Liver (tissue), 9 donors: Measurements from ENCODE around the gene CDH22. TPM values are rescaled to one million over a fixed set of nuclear protein-coding genes. Genes with fewer than 3 reads are reported as not detected.

Experiments
- DNase-seq: peaks from one replicate; pipeline ENCODE4 v3.0.0-alpha.2; 2017; ENCODE audit warnings: low spot score
- H3K27ac ChIP-seq, 2 donors: one replicate each; pipeline ENCODE4 v1.7.0; 2013; ENCODE audit warnings: inconsistent platforms in 2 of 2, low read length in 2 of 2, control low read depth in 1 of 2, low read depth in 1 of 2, mild to moderate bottlenecking in 1 of 2
- H3K27me3 ChIP-seq, 4 donors: one replicate each; pipeline versions ENCODE4 v1.6.1 to v1.7.0; 2013; ENCODE audit warnings: low read length in 3 of 4, inconsistent platforms in 1 of 4, mild to moderate bottlenecking in 1 of 4, moderate library complexity in 1 of 4; ENCODE audit not compliant: control insufficient read depth in 4 of 4, insufficient read depth in 4 of 4
- H3K36me3 ChIP-seq, 4 donors: one replicate each; pipeline versions ENCODE4 v1.6.1 to v1.7.0; 2013; ENCODE audit warnings: low read length in 3 of 4, mild to moderate bottlenecking in 3 of 4, low read depth in 1 of 4, moderate library complexity in 1 of 4; ENCODE audit not compliant: control insufficient read depth in 4 of 4, insufficient read depth in 3 of 4
- H3K4me1 ChIP-seq, 4 donors: one replicate each; pipeline versions ENCODE4 v1.6.1 to v1.7.0; 2013; ENCODE audit warnings: low read length in 3 of 4, mild to moderate bottlenecking in 3 of 4, moderate library complexity in 1 of 4; ENCODE audit not compliant: control insufficient read depth in 4 of 4, insufficient read depth in 4 of 4
- H3K4me3 ChIP-seq, 3 donors: one replicate each; pipeline versions ENCODE4 v1.6.1 to v1.7.0; 2013; ENCODE audit warnings: low read length in 3 of 3, control low read depth in 1 of 3, low read depth in 1 of 3, mild to moderate bottlenecking in 1 of 3
- H3K9ac ChIP-seq, 2 donors: one replicate each; pipeline ENCODE4 v1.7.0; 2013; ENCODE audit warnings: low read length in 2 of 2, mild to moderate bottlenecking in 2 of 2, moderate library complexity in 2 of 2, control low read depth in 1 of 2, low read depth in 1 of 2
- H3K9me3 ChIP-seq, 4 donors: one replicate each; pipeline versions ENCODE4 v1.6.1 to v1.7.0; 2013; ENCODE audit warnings: low read length in 3 of 4; ENCODE audit not compliant: control insufficient read depth in 4 of 4
- EGR1 ChIP-seq, 2 donors: IDR thresholded peaks; 2 replicates each; pipeline ENCODE4 v1.6.1; 2016 to 2018; ENCODE audit warnings: antibody characterized with exemption in 2 of 2, low read depth in 2 of 2
- FOXA1 ChIP-seq: IDR thresholded peaks from 2 replicates; pipeline ENCODE4 v1.6.1; 2016; ENCODE audit warnings: antibody characterized with exemption
- GABPA ChIP-seq, 2 donors: IDR thresholded peaks in 1 of 2; conservative IDR thresholded peaks in 1 of 2; 2 replicates each; pipeline ENCODE4 v1.6.1; 2016; ENCODE audit warnings: antibody characterized with exemption in 2 of 2, mild to moderate bottlenecking in 1 of 2, moderate library complexity in 1 of 2
- HNF4A ChIP-seq, 2 donors: conservative IDR thresholded peaks; 2 replicates each; pipeline ENCODE4 v1.6.1; 2016; ENCODE audit warnings: antibody characterized with exemption in 2 of 2, mild to moderate bottlenecking in 2 of 2
- HNF4G ChIP-seq: IDR thresholded peaks from 2 replicates; pipeline ENCODE4 v1.6.1; 2016; ENCODE audit warnings: antibody characterized with exemption
- JUND ChIP-seq, 2 donors: IDR thresholded peaks; 2 replicates each; pipeline ENCODE4 v1.6.1; 2016; ENCODE audit warnings: antibody characterized with exemption in 2 of 2
- MAX ChIP-seq: IDR thresholded peaks from 2 replicates; pipeline ENCODE4 v1.6.1; 2016; ENCODE audit warnings: antibody characterized with exemption
- NR2F2 ChIP-seq: IDR thresholded peaks from 2 replicates; pipeline ENCODE4 v1.6.1; 2016; ENCODE audit warnings: antibody characterized with exemption
- RAD21 ChIP-seq, 2 donors: IDR thresholded peaks; 2 replicates each; pipeline ENCODE4 v1.6.1; 2016; ENCODE audit warnings: antibody characterized with exemption in 2 of 2, mild to moderate bottlenecking in 2 of 2
- RXRA ChIP-seq, 2 donors: IDR thresholded peaks; 2 replicates each; pipeline ENCODE4 v1.6.1; 2017 to 2018; ENCODE audit warnings: antibody characterized with exemption in 2 of 2, mild to moderate bottlenecking in 1 of 2
- SP1 ChIP-seq: IDR thresholded peaks from 2 replicates; pipeline ENCODE4 v1.6.1; 2018; ENCODE audit warnings: antibody characterized with exemption, mild to moderate bottlenecking
- TAF1 ChIP-seq: conservative IDR thresholded peaks from 2 replicates; pipeline ENCODE4 v1.6.1; 2016; ENCODE audit warnings: antibody characterized with exemption, mild to moderate bottlenecking
- WGBS: extraction: QIAGEN DNeasy Blood & Tissue Kit; methylation state at CpG from one replicate; pipeline ENCODE4 v1.1.7; 2013; 5-methylcytosine and 5-hydroxymethylcytosine counted together
- polyA plus RNA-seq, 2 donors: library from polyadenylated mRNA; stranded (reverse) in 1 of 2; unstranded in 1 of 2; fragments of 200-250 nt in 1 of 2; fragments of >200 nt in 1 of 2; fragmentation: Nextera tagmentation in 1 of 2; extraction: Ambion mirVana in 1 of 2; gene quantifications; one replicate each; pipeline versions ENCODE4 v1.2.1 to v1.2.3, GENCODE V29; 2013 to 2015
- total RNA-seq, 2 donors: library from RNA; depleted of rRNA; stranded (reverse); fragments of >200 nt; gene quantifications; one replicate each; pipeline ENCODE4 v1.2.3, GENCODE V29; 2014
- TF ChIP-seq, protein P1 (sequence below): IDR thresholded peaks from 2 replicates; pipeline ENCODE4 v1.6.1; 2016; ENCODE audit warnings: antibody characterized with exemption, mild to moderate bottlenecking
- TF ChIP-seq, protein P2 (sequence below): IDR thresholded peaks from 2 replicates; pipeline ENCODE4 v1.6.1; 2016; ENCODE audit warnings: antibody characterized with exemption
- TF ChIP-seq, protein P3 (sequence below): fragments of 150-350 bp; IDR thresholded peaks from 2 replicates; pipeline ENCODE4 v1.5.1; 2017; ENCODE audit warnings: improper control_type of control experiment, low read depth, low read length; ENCODE audit not compliant: missing input control
- TF ChIP-seq, protein P4 (sequence below): IDR thresholded peaks from 2 replicates; pipeline ENCODE4 v1.6.1; 2016; ENCODE audit warnings: antibody characterized with exemption
- donor health status: healthy.
- donor health status: healthy.
- donor health status: healthy.
- donor health status: healthy.
- donor health status: healthy.

CDH22 gene
- total and polyA plus RNA-seq, 4 donors, result 0.02 TPM; not detected in 3

DNA sequence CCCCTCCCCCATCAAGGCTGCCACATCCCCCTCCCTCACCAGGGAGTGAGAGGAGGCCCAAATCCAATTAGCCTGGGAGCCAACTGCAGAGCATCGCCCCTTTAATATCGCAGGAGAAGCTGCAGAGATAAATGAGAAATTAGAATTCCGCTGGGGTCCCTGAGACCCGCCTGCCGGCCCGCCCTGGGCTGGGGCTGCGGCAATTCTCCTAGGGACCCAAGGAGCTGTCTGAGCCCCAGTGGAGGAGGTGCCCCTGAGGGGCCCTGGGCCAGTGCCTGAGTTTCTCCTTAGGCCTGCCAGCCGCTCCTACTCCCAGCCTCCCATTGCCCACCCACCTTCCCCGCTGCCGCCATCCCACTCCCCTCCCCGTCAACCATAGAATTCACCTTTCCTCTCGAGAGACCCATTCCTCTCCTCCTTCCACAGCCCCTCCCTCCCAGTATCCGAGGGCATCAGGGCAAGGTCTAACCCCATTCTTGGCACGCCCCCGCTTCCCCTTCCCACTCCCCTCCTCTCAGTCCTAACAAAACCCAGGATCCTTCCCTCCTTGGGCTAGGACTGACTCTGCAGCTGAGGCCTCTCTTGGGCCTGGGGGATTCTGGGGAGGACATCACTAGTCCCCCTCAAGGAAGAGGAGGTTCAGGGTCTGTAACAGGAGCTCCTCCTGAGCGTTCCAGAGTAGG, 20.0 kb upstream of the CDH22 start:
- Histone ChIP-seq H3K27me3 (no peaks in the 10 kb centered on the region), H3K36me3 (no peaks in the 10 kb centered on the region), H3K9ac (no peak overlapping the region), H3K27ac (no peak overlapping the region), H3K9me3 (no peaks in the 10 kb centered on the region), H3K4me3 (no peak overlapping the region), H3K4me1 (no peaks in the 10 kb centered on the region)
- 80% methylated on average over 16 of the region's 16 CpGs for WGBS
- TF ChIP-seq, protein P1, sequence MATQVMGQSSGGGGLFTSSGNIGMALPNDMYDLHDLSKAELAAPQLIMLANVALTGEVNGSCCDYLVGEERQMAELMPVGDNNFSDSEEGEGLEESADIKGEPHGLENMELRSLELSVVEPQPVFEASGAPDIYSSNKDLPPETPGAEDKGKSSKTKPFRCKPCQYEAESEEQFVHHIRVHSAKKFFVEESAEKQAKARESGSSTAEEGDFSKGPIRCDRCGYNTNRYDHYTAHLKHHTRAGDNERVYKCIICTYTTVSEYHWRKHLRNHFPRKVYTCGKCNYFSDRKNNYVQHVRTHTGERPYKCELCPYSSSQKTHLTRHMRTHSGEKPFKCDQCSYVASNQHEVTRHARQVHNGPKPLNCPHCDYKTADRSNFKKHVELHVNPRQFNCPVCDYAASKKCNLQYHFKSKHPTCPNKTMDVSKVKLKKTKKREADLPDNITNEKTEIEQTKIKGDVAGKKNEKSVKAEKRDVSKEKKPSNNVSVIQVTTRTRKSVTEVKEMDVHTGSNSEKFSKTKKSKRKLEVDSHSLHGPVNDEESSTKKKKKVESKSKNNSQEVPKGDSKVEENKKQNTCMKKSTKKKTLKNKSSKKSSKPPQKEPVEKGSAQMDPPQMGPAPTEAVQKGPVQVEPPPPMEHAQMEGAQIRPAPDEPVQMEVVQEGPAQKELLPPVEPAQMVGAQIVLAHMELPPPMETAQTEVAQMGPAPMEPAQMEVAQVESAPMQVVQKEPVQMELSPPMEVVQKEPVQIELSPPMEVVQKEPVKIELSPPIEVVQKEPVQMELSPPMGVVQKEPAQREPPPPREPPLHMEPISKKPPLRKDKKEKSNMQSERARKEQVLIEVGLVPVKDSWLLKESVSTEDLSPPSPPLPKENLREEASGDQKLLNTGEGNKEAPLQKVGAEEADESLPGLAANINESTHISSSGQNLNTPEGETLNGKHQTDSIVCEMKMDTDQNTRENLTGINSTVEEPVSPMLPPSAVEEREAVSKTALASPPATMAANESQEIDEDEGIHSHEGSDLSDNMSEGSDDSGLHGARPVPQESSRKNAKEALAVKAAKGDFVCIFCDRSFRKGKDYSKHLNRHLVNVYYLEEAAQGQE, result no peak
- TF ChIP-seq, protein P2, sequence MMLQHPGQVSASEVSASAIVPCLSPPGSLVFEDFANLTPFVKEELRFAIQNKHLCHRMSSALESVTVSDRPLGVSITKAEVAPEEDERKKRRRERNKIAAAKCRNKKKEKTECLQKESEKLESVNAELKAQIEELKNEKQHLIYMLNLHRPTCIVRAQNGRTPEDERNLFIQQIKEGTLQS, result no peak
- TF ChIP-seq FOXA1 (no peak), MAX (no peak), RAD21 (IDR thresholded peaks at IDR 0.05) (no peak), HNF4G (no peak), EGR1 (IDR thresholded peaks at IDR 0.05; ENCODE audit: low read depth in 2 of 2) (no peak), SP1 (no peak), GABPA (IDR thresholded peaks at IDR 0.05 in 1 of 2, conservative IDR thresholded peaks at IDR 0.05 in 1 of 2) (no peak), RXRA (IDR thresholded peaks at IDR 0.05) (no peak), NR2F2 (no peak), TAF1 (no peak), HNF4A (conservative IDR thresholded peaks at IDR 0.05) (no peak)
- TF ChIP-seq, protein P3, sequence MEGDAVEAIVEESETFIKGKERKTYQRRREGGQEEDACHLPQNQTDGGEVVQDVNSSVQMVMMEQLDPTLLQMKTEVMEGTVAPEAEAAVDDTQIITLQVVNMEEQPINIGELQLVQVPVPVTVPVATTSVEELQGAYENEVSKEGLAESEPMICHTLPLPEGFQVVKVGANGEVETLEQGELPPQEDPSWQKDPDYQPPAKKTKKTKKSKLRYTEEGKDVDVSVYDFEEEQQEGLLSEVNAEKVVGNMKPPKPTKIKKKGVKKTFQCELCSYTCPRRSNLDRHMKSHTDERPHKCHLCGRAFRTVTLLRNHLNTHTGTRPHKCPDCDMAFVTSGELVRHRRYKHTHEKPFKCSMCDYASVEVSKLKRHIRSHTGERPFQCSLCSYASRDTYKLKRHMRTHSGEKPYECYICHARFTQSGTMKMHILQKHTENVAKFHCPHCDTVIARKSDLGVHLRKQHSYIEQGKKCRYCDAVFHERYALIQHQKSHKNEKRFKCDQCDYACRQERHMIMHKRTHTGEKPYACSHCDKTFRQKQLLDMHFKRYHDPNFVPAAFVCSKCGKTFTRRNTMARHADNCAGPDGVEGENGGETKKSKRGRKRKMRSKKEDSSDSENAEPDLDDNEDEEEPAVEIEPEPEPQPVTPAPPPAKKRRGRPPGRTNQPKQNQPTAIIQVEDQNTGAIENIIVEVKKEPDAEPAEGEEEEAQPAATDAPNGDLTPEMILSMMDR, result no peak
- DNase-seq, result no peak

- 94% methylated on average over 6 of the region's 6 CpGs for WGBS
- Histone ChIP-seq H3K36me3 (no peaks in the 10 kb centered on the region), H3K27ac (no peak overlapping the region), H3K9me3 (no peaks in the 10 kb centered on the region), H3K4me1 (no peaks in the 10 kb centered on the region), H3K27me3 (no peaks in the 10 kb centered on the region), H3K9ac (no peak overlapping the region), H3K4me3 (no peak overlapping the region)
- no peak for DNase-seq
- TF ChIP-seq, protein P4, sequence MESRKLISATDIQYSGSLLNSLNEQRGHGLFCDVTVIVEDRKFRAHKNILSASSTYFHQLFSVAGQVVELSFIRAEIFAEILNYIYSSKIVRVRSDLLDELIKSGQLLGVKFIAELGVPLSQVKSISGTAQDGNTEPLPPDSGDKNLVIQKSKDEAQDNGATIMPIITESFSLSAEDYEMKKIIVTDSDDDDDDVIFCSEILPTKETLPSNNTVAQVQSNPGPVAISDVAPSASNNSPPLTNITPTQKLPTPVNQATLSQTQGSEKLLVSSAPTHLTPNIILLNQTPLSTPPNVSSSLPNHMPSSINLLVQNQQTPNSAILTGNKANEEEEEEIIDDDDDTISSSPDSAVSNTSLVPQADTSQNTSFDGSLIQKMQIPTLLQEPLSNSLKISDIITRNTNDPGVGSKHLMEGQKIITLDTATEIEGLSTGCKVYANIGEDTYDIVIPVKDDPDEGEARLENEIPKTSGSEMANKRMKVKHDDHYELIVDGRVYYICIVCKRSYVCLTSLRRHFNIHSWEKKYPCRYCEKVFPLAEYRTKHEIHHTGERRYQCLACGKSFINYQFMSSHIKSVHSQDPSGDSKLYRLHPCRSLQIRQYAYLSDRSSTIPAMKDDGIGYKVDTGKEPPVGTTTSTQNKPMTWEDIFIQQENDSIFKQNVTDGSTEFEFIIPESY, result no peak
- TF ChIP-seq, protein P1, result no peak
- TF ChIP-seq SP1 (no peak), NR2F2 (no peak), JUND (IDR thresholded peaks at IDR 0.05) (no peak), GABPA (IDR thresholded peaks at IDR 0.05 in 1 of 2, conservative IDR thresholded peaks at IDR 0.05 in 1 of 2) (no peak), FOXA1 (no peak), RXRA (IDR thresholded peaks at IDR 0.05) (no peak), MAX (no peak), EGR1 (IDR thresholded peaks at IDR 0.05; ENCODE audit: low read depth in 2 of 2) (no peak), HNF4A (conservative IDR thresholded peaks at IDR 0.05) (no peak), HNF4G (no peak)
- TF ChIP-seq, protein P3, result no peak
Observed at GRCh38 chr20:46327557-46327956, 19.3 kb upstream of the CDH22 start.
